CD4-positive, alpha-beta T cell treated with Interleukin-10 for 1 hour (primary cell): Measurements from ENCODE around the gene EAPP.
"Not testable (repeated sequence)": the region's sequence is repeated elsewhere in the genome, so short reads cannot be mapped to it uniquely, and the experiment has no call there.

Experiments used
- DNase-seq: peaks from one replicate; pipeline ENCODE4 v3.0.0-alpha.2; 2020

The EAPP gene

DNA sequence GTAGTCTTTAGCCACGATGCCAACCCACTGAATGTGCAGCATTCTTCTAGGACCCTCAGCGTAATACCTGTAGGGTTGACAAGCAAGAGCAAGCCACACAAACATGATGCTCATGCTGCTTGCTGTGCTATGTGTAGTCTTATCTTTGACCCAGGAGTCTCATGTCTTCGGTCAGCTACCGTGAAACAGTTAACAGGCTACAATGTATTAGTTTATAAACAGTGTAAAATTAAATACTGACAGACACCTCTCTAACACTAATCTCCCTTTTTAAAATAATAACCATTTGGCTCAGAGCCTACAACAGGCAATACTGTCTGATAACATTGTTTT is 1.9 kb downstream of the EAPP start:
- no peak for DNase-seq

DNA sequence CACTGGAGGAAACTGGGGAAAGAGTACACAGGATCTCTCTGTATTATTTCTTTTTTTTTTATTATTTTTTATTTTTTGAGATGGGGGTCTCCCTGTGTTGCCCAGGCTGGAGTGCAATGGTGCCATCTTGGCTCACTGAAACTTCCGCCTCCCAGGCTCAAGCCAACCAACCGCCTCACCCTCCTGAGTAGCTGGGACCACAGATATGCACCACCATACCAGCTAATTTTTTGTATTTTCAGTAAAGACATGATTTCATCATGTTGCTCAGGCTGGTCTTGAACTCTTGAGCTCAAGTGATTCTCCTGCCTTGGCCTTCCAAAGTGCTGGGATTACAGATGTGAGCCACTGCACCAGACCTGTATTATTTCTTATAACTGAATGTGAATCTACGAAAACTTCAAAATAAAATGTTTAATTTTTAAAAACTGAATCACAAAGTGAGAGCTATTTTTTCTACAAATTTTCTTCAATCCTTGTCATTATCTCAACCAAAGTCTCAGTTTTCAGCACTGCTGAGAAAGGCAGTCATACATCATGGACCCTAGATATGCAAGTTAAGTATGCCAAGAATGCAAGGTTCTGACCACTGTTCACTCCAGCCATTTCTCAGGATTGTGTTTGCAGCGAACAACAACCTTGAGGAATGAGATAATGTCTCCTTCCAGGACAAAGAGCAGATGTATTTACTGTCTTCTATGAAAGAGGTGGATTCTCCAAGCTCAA is 2.4 kb downstream of the EAPP start:
- DNase-seq = no peak

DNA sequence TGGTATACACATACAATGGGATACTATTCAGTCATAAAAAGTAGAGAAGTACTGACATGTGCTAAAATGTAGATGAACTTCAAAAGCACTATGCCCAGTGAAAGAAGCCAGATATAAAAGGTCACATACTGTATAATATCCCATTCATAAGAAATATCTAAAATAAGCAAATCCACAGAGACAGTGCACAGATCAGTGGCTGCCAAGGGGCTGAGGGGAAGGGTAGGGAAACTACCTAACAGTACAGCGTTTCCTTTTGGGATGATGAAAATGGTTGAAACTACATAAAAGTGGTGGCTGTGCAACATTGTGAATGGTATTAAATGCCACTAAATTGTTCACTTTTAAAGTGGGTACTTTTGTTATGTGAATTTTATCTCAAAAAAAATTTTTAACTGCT is 11.9 kb downstream of the EAPP start:
- DNase-seq = no peak

DNA sequence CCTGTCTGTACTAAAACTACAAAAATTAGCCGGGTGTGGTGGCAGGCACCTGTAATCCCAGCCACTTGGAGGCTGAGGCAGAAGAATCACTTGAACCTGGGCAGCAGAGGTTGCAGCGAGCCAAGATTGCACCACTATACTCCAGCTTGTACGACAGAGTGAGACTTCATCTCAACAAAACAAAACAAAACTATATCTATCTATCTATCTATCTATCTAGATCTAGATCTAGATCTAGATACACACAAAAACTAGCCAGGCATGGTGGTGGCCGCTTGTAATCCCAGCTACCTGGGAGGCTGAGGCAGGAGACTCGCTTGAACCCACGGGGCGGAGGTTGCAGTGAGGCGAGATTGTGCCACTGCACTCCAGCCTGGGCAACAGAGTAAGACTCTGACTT is 15.3 kb downstream of the EAPP start:
- DNase-seq = not testable (repeated sequence)

DNA sequence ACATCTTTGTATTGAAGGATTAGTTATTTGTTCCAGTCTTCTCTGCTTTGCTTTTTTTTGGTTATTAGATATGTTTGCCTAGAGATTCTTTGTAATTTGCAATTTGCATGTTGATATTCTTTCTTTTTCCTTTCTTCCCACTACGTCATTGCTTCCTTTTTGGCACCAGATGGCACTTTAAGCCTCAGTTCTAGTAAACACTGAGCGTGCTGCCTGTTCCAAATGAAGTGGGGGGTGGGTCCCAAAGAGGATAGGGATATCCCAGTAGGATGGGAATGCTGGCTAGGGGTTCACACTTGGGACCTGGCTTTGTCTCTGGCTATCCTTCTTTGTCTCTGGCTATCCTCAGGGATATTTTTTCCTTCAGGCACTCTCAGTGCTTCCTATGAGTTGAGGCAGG is 17.0 kb downstream of the EAPP start:
- no peak for DNase-seq

DNA sequence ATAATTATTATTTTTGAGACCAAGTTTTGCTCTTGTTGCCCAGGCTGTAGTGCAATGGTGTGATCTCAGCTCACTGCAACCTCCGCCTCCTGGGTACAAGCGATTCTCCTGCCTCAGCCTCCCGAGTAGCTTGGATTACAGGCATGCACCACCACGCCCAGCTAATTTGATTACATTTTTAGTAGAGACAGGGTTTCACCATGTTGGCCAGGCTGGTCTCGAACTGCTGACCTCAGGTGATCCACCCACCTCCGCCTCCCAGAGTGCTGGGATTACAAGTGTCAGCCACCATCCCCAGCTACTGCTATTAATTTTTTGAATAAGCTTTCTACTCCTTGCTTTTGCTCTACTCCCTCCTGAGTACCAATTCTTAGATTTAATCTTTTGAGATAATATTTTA is 18.4 kb downstream of the EAPP start:
- not testable (repeated sequence) for DNase-seq

DNA sequence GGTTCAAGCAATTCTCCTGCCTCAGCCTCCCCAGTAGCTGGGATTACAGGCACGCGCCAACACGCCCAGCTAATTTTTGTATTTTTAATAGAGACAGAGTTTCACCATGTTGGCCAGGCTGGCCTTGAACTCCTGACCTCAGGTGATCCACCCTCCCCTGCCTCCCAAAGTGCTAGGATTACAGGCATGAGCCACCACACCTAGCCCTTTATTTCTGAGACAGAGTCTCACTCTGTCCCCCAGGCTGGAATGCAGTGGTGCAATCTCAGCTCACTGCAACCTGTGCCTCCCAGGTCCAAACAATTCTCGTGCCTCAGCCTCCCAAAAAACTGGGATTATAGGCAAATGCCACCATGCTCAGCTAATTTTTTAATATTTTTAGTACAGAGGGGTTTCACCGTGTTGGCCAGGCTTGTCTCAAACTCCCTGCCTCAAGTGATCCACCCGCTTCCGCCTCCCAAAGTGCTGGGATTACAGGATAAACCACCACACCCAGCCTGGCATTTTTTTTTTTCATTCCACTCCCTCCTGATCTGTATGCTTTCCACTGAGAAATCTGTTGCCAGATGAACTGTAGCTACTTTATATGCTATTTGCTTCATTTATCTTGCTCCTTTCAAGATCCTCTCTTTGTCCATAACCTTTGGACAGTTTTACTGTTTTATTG is 19.1 kb downstream of the EAPP start:
- DNase-seq = not testable (repeated sequence)

DNA sequence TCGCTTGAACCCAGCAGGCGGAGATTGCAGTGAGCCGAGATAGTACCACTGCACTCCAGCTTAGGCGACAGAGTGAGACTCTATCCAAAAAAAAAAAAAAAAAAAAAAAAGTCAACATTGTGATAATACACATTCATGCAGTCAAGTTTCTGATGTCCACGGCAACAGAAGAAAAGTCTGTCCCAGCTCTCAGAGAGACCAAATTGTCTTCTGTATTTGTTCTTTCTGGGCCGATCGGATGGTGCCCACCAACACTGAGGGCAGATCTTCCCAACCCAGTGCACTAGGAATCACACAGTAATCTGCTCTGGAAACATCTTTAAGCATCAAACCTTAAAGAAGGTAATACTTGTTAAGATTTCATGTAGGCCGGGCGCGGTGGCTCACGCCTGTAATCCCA is 31.6 kb downstream of the EAPP start:
- no peak for DNase-seq

DNA sequence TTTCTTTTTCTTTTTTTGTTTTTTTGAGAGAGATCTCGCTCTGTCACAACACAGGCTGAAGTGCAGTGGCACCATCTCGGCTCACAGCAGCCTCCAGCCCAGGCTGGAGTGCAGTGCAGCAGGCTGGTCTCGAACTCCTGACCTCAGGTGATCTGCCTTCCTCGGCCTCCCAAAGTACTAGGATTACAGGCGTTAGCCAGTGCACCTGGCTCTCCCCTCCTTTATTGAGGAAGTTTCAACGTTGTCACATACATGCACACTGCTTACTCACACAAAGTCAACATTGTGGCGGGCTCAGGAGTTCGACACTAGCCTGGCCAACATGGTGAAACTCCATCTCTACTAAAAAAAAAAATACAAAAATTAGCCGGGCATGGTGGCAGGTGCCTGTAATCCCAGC is 32.0 kb downstream of the EAPP start:
- DNase-seq = no peak

DNA sequence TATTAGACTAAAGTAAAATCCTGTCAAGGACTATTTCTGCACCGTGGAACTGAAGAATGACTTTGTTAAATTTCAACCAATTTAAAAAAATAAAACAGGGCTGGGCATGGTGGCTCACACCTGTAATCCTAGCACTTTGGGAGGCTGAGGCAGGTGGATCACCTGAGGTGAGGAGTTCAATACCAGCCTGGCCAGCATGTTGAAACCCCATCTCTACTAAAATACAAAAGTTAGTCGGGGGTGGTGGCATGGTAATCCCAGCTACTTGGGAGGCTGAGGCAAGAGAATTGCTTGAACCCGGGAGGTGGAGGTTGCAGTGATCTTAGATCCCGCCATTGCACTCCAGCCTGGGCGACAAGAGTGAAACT is 34.4 kb downstream of the EAPP start:
- DNase-seq = not testable (repeated sequence)

DNA sequence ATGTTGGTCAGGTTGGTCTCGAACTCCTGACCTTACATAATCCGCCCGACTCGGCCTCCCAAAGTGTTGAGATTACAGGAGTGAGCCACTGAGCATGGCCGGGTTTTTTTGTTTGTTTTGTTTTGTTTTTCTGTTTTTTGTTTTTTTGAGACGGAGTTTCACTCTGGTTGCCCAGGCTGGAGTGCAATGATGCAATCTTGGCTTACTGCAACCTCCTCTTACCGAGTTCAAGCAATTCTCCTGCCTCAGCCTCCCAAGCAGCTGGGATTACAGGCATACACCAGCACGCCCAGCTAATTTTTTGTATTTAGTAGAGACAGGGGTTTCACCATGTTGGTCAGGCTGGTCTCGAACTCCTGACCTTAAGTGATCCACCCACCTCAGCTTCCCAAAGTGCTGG is 35.5 kb downstream of the EAPP start:
- DNase-seq = not testable (repeated sequence)

DNA sequence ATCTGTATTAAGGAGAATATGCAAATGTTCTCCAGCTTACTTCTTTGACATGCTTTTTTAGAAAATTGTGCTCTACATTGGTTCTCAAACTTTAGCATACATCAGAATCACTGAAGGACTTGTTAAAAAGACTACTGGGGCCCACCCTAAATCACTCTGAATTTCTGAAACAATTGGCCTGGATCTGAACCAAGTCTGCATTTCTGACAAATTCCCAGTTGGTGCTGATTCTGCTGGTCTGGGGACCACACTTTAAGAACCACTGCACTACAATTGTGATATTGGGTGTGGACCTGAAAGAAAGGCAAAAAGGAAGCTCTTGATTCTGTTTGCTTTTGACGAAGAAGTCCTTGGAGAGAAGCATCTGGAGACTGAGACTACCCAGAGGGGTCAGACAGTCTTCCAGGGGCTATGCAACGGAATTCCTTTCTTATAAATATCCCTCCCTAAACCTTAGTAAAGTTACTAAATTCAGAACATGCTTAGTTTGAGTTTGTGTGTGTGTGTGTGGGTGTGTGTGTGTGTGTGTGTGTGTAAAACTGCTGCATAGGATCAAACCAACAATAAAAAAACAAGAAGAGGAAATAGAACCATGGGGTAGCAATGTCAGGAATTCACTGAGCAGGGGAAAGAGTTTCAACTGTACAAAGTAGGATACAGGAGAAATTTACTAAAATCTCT is 36.8 kb downstream of the EAPP start:
- no peak for DNase-seq

DNA sequence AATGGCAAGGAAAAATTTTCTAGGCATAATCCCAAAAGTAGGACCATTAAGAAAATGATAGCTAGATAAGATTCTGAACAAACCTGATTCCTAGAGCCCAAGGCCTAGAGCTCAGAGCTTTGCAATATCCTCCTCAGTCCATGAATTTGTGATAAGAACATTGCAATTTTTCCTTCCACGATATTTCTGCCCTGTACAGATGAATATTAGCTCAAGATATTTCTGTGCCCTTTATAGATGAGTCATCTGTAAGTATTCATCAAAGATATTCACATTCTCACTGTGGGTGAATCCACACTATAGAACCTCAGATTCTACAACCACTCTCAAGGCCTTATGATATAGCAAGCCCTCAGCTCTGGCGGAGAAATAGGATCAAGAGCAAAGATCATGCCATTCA is 37.5 kb downstream of the EAPP start:
- no peak for DNase-seq

DNA sequence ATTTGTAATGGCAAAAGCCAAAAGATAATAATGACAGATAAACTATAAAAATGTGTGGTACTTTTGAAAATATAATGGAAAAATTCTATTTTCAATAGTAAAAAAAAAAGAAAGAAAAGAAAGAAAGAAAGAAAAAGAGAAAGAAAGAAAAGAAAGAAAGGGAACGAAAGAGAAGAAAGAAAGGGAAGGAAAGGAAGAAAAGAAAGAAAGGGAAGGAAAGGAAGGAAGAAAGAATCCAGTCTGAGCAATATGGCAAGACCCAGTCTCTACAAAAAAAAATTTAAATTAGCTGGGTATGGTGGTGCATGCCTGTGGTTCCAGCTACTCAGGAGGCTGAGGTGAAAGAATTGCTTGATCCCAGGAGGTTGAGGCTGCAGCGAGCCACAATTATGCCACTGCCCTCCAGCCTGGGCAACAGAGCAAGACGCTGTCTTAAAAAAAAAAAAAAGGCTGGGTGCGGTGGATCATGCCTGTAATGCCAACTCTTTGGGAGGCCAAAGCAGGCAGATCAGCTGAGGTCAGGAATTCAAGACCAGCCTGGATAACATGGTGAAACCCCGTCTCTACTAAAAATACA is 38.4 kb downstream of the EAPP start:
- no peak for DNase-seq

DNA sequence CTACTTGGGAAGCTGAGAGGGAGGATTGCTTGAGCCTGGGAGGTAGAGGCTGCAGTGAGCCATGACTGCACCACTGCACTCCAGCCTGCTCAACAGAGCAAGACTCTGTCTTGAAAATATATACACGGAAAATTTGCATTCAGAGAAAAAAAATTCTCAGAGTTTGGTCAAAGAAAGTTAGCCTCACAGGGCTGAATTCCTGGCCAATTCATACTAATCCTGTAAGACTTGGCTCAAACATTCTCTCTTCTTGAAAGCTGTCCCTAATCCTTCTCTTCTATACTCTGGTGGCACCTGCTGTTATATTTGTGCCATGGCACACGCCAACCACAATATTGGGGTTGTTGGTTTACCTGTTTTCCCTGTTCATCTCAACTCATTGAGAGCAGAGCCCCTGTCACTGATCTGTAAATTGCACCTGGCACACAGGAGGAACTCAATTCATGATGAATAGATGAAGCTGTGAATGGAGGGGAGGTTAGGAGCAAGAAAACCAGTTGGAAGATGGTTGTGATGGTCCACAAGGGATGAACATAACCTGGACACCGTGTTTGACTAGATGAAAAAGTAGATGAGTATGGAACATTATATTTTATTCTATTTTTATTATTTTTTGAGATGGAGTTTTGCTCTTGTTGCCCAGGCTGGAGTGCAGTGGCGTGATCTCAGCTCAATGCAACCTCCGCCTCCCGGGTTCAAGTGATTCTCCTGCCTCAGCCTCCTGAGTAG is 40.7 kb downstream of the EAPP start:
- no peak for DNase-seq

DNA sequence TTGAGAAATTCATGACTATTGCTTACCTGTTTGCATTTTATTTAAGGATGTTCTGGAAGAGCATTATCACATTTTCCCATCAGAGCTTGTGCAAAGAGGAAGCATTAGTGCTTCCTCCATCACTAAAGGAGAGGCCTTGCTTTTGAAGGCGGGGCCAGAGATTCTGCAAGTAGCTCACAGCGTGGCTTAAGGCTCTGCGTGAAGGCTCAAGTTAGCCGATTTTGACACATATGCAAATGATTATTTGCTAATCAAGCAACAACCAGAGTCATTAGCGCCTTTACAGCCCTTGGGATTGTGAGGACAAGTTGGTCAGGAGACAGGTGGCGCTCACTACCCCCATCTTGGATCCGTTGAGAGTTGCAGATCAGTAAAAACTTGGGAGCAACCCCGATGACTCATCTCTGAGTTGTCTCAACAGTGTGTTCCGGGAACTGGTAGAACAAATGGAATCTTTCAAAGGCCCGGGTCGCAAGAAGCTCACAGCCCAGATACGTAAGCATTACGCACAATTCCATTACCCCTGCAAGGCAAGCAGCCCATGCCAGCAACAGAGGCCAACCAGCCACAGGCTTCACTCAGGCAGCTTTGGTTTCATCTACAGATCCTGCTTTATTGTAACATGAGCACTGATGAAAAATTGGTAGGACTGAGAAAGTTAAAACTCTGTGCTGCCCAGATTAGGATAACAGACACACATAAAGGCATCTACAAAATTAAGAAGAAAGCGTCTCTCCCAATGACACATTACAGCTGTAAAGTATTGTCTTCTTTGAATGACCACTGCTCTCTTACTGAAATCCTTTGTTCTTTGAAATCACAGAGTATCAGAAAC is 42.6 kb downstream of the EAPP start:
- no peak for DNase-seq

DNA sequence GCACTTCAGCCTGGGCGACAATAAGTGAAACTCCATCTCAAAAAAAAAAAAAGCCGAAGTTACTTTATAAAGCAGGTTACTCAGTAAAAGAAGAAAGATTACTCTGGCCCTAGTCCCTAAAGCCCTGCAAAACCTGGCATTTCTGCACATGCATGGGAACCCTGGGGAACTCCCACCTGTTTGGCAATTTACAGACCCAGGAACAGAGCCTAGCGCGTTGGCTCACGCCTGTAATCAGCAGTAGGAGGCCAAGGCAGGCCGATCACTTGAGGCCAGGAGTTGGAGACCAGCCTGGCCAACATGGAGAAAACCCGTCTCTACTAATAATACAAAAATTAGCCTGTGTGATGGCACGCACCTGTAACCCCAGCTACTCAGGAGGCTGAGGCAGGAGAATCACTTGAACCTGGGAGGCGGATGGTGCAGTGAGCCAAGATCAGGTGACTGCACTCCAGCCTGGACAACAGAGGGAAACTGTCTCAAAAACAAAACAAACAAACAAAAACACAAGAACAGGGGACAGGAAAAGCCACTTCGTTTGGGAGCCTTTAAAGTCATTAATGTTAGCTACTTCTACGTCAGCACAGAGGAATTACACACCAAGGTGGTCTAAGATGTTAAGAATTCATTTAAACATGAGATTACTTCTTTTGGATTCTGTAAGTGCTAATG is 43.4 kb downstream of the EAPP start:
- no peak for DNase-seq

DNA sequence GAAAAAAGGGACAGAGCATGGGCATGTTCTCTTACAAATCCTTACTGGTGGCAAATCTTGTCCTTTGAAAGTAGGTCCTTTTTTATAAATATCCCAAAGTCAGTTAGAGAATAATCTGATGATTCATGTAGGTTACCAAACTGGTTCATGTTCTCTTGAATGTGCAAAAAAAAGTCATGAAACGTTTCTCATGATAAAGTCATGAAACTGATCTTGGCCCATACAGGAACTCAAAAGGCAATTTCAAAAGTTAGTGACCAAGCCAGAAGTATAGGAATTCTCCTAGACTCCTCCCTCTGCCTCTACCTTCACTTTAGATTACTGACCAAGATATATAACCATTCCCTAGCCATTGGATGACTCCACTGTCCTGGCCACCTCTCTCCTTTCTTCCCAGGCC is 50.2 kb downstream of the EAPP start:
- DNase-seq = no peak

DNA sequence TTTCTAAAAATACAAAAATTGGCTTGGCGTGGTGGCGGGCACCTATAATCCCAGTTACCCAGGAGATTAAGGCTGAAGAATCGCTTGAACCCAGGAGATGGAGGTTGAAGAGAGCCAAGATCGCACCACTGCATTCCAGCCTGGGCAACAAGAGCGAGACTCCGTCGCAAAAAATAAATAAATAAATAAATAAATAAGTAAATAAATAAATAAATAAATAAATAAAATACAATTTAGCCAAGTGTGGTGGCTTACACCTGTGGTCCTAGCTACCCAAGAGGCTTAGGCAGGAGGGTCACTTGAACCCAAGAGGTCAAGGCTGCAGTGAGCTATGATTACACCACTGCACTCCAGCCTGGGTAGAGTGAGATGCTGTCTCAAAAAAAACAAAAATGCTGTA is 51.0 kb downstream of the EAPP start:
- DNase-seq = no peak

DNA sequence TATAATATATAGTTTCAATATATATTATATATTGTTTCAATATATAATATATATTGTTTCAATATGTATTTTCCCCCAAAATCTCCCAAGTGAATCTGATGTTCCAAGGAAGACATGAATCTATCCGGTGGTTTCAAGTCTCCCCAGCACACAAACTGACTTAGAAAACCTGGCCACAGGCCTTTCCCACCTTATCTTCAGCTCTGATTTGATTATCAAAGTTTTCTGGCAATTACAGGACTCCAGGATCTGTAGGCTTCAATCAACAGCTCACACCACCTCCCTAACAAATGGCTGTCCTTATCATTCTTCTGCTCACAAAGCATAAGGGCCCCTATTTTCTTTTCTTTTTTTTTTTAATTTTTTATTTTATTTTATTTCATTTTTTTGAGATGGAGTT is 54.8 kb downstream of the EAPP start:
- DNase-seq = no peak

DNA sequence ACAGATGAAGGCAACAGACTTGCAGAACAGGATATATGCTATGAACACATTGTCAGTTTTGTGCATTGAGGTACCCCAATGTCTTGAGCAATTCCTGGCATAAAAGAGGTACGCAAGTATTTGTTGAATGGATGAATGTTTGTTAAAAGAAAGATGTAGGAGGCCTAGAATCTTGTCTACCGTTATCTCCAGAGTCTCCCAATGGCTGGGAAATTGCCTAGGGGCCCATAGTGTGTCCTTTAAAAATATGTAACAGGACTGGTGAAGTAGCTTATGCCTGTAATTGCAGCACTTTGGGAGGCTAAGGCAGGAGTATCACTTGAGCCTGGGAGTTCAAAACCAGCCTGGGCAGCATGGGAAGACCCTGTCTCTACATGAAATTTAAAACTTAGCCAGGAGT is 57.0 kb downstream of the EAPP start:
- DNase-seq = no peak

DNA sequence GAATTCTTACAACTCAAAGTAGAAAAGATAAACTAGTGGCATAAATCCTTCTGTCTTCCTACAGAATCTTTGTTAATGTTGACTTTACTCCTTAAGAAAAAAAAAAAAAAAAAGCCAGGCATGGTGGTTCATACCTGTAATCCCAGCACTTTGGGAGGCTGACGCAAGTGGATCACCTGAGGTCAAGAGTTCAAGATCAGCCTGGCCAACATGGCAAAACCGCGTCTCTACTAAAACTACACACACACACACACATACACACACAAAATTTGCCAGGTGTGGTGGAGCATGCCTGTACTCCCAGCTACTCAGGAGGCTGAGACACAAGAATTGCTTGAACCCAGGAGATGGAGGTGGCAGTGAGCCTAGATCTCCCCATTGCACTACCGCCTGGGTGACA is 59.8 kb downstream of the EAPP start:
- DNase-seq = no peak
